Subcutaneous adipose tissue (tissue), 4 donors: ENCODE measurements around the gene MVB12A. TPM values are rescaled to one million over a fixed set of nuclear protein-coding genes. Genes with fewer than 3 reads are reported as not detected.

Experiments used
- total RNA-seq, 4 donors: library from RNA; depleted of rRNA; stranded (reverse); fragments of >200 nt; gene quantifications; one replicate each; pipeline ENCODE4 v1.1.0, GENCODE V29; 2016
- TF ChIP-seq, protein P1 (sequence below): fragments of 450-650 bp; IDR thresholded peaks from one replicate; pipeline ENCODE4 v1.5.1; 2016; ENCODE audit warnings: low read depth, mild to moderate bottlenecking, control low read depth, antibody characterized with exemption, moderate library complexity

Gene MVB12A
- total RNA-seq, 4 donors from 2014 or later: 45.6 to 61.7 (median 54.3) TPM

GRCh38 chr19:17405250-17406045 is 14.4 kb upstream of the MVB12A start, which contains the start of gene BST2:
BST2 (minus strand) TSS chr19:17405630; CDS start chr19:17405575, 55 bp downstream.
- TF ChIP-seq, protein P1, sequence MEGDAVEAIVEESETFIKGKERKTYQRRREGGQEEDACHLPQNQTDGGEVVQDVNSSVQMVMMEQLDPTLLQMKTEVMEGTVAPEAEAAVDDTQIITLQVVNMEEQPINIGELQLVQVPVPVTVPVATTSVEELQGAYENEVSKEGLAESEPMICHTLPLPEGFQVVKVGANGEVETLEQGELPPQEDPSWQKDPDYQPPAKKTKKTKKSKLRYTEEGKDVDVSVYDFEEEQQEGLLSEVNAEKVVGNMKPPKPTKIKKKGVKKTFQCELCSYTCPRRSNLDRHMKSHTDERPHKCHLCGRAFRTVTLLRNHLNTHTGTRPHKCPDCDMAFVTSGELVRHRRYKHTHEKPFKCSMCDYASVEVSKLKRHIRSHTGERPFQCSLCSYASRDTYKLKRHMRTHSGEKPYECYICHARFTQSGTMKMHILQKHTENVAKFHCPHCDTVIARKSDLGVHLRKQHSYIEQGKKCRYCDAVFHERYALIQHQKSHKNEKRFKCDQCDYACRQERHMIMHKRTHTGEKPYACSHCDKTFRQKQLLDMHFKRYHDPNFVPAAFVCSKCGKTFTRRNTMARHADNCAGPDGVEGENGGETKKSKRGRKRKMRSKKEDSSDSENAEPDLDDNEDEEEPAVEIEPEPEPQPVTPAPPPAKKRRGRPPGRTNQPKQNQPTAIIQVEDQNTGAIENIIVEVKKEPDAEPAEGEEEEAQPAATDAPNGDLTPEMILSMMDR: no peak

DNA sequence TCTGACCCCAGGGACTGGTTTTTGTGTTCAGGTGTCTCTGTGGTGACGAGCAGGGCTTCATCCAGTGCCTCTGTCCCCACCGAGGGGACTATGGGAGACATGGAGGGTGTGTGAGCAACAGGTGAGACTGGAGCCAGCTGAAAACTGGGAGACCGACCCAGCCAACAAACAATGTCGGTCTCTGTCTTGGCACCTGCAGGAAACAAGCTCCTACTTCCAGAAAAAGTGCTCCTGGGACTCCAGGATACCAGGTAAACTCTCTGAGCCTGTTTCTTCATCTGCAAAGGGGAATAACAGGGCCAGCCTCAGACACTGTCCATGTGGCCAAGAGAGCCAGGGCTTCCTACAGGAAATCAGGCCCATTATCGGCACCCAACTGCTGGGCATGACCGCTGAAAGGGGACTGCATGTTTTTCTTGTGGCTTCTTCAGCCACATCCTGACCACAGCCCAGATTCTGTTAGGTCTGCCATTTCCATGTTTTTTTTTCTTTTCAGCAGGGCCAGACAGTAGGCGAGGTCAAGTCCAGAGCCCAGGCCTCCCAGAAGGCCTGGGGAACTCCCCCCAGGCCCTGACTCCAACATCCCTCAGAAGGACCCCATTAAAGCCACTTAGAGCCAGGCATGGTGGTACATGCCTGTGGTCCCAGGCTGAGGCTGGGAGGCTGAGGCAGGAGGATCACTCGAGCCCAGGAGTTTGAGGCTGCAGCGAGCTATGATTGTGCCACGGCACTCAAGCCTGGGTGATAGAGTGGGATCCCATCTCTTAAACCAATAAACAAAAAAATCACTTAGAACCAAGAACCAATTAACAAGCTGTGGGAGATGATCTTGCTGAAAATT is 13.6 kb upstream of the MVB12A start:
- TF ChIP-seq, protein P1: no peak

DNA sequence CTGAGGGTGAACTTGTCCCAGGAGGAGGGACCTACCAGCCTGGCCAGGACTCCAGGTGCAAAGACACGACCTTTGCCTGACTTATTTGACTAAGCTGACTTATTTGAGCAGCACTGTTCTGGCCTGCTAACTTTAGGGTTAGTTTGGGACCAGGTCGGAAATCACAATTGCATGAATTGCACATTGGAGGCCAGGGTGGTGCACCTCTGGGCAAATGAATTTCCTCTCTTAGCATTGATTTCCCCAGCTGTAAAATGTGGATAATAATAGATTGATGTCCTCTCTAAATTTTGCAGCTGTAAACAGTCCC is 13.0 kb upstream of the MVB12A start:
- TF ChIP-seq, protein P1: no peak

DNA sequence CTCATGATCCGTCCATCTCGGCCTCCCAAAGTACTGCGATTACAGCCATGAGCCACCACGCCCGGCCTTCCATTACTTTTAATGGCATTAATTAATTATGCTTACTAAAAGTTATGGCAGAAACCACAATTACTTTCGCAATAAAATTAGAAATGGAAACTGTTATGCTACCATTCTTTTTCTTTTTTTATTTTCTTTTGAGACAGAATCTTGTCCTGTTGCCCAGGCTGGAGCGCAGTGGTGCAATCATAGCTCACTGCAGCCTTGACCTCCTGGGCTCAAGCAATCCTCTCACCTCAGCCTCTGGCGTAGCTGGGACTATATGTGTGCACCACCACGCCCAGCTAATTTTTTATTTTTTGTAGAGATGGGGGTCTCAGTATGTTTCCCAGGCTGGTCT is 9.9 kb upstream of the MVB12A start:
- TF ChIP-seq, protein P1: no peak

GRCh38 chr19:17411801-17412200 is 8.0 kb upstream of the MVB12A start:
- TF ChIP-seq, protein P1: no peak

DNA sequence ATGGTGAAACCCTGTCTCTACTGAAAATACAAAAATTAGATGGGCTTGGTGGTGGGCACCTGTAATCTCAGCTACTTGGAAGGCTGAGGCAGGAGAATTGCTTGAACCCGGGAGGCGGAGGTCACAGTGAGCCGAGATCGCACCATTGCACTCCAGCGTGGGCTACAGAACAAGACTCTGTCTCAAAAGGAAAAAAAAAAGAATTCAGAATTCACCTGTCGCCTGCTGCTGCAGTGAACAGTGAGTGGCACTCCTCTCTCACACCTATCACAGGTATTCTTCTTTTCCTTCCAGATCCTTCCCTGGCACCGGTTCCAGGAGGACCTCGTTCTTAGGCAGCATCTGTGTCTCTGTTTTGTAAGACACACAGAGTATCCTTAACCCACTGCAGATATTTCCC is 5.8 kb upstream of the MVB12A start:
- TF ChIP-seq, protein P1: no peak

DNA sequence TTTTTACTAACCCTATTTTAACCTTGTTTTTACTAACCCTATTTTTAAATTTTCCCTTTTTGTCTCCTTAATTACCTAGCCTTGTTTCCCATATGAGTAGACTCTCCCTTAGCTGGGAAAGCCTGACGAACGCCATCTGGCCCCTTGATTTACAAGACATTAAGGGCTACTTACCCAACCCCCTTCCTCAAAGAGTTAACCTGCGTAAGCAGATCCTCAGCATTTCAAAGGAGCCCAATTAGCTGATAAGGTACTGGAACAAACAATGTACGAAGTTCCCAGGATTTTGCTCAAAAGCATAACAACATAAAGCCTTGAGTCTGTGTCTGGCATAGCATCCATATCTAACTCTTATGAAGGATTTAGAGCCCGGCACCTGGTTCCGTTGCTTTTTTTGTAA is 4.7 kb upstream of the MVB12A start:
- TF ChIP-seq, protein P1: no peak
